NCI-H2081 treated with DMSO at 0.1 percent for 48 hours (cell line): Measurements from ENCODE around the gene PF4V1.

Experiments
- DNase-seq: peaks from one replicate; lab custom pipeline; 2025; lab: John Stamatoyannopoulos, UW

The PF4V1 gene, protein sequence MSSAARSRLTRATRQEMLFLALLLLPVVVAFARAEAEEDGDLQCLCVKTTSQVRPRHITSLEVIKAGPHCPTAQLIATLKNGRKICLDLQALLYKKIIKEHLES

DNA sequence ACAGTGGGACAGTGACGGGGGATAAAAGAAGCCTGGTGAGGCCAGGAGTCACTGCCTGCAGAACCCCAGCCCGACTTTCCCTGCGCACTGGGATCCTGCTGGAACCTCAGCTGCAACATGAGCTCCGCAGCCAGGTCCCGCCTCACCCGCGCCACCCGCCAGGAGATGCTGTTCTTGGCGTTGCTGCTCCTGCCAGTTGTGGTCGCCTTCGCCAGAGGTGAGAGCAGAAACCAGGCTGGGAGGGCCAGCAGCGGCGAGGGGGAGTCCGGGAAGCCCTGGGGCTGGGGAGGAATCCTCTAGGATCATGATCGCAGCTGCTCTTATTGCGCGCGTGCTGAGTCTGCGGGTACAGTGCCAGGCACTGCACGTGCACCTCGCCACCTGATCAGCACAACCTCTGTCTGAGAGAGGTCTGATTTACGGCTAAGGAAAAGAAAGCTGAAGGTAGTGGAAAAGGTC, at the start of gene PF4V1:
Gene PF4V1, plus strand, starts transcription at position 51 of the 459 bp plus-strand sequence. Its CDS starts 67 bp downstream, at position 118.
- no peak for DNase-seq

DNA sequence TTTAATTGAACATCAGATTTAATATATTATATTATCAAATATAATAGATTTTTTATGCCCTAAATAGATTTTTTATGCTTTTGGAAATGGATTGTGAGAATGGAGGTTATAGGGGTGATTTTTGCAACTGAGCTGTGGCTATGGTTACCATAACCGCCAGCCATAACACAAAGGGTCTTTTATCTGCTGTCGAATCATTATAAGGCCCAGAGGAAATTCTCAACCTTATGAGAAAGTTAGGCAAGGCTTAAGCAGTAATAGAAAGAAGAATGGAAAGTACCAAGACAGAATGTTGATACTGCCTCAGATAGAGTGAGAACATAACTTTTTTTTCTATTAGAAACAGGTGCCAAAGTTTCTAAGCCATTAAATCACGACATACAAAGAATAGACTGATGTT, 42.9 kb upstream of the PF4V1 start:
- no peak for DNase-seq

DNA sequence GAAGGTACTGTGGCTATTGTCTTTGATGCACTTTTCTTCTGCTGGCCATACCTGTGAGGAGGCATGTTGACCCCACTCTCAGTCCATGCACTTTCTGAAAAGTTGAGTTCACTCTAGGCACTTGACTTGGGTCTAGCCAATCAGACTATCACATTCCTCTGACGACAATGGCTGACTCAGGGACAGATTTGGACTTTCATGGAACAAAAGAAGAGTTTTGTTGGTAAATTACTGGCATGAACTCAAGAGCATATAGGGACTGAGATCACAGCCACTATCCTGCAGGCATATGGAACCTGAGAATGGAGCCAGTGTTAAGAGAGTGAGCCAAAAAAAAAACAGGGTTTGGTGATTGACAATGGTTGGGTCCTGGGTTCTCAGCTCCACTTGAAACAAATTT, 41.3 kb upstream of the PF4V1 start:
- DNase-seq, result no peak

GRCh38 chr4:73814679-73815078, 38.4 kb upstream of the PF4V1 start:
- no peak for DNase-seq

DNA sequence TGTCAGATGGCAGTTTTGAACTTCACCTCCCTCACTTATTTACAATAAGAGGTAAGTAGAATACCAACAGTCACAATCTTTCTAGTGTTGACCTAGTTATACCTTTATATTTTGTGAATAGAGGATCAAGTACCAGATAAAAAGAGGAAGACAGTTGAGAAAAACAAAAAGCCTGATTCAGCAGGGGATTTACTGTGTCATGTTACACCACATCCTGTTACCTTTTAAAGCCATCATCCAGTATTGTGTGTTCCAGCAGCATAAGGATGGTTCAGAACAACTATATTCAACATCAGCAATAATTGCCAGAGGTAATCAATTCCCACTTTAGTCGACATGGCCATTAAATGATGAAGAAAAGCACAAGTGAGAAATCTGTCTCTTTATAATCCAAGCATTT, 38.0 kb upstream of the PF4V1 start:
- no peak for DNase-seq

DNA sequence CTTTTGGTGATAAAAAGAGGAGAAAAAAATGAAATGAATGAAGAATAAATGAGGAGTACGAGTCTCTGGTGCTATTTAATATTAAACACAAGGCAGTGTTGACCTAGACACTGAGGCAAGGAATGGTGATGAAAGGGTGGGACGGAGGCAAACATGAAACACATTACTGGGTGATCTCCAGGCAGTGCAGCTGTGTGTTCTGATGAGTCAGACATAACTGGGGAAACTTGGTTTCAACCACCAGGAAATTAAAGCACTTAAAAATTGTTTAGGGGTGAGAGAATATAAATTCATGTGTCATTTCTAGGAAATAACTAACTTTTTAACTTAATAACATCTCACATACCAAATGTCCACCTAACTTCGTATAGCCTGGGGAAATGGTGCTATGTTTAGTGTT, 36.3 kb upstream of the PF4V1 start:
- no peak for DNase-seq

DNA sequence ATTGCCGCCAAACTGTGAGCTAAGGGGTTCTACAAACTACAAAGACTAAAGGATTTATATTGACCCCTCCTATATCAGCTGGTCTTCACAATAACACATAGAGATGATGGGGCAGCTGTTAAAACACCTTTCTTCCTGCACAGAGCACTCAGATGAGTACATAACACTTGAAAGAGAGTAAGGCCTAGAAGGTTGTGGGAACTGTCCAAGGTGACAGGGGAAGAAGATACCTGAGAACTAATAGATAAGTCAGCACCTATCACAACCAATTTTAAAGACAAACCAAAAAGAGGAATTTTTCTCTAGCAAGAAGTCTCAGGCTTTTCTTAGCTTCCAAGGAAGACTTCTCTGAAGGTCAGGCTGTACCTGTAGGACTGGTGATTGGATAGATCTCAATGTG, 35.8 kb upstream of the PF4V1 start:
- DNase-seq, result no peak

GRCh38 chr4:73821325-73821724, 31.8 kb upstream of the PF4V1 start:
- DNase-seq, result no peak

GRCh38 chr4:73822389-73822788, 30.7 kb upstream of the PF4V1 start:
- no peak for DNase-seq

- no peak for DNase-seq
Measured at GRCh38 chr4:73822812-73823504, 30.1 kb upstream of the PF4V1 start.

DNA sequence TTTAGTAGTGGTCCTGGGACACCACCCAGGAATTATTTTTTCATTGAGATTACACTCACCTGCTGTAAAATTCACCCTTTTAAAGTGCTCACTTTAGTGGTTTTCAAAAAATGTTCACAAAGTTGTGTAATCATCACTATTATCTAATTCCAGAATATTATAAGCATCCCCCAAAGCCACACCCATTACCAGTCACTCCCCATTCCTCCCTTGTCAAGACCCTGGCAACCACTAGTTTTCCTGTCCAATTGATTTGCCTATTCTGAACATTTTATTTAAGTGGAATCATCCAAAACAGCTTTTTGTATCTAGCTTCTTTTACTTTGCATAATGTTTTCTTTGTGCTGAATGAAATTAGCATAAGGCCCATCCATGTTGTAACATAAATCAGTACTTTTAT, 29.3 kb upstream of the PF4V1 start:
- no peak for DNase-seq

DNA sequence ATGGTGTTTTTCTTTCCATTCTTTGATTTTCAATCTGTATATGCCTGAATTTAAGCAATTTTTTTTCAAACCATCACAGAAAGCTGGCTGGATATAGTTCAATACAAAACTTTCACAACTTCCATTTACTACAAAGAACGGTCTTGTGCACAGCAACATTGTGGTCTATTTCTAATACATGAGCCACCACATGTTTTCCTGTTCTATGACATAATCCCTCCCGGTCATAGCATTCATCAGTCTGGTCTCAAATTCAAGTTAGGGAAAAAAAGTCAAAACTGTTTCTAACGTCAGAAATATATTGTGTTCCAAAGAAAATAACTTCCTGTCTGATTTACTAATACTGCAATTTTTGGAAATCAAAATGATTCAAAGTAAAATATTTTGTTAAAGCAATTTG, 24.1 kb upstream of the PF4V1 start:
- no peak for DNase-seq

DNA sequence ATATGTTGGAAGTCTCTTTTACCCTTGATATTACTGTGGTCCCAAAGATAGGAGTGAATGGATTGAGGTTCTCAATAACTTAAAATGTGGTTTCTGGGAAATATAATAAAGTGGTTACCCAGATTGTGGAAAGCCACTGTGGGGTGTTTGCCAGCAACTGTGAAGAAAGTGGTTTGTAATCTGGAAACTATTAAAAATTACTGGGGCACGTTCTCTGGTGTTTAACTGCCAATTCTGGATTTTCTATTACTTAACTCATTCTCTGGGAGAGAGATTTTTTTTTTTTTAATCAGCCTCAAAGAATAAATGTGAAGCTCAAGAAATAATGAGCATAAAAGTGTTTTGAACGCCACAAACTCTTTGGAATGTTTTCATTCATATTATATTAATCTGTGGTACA, 21.5 kb upstream of the PF4V1 start:
- no peak for DNase-seq

DNA sequence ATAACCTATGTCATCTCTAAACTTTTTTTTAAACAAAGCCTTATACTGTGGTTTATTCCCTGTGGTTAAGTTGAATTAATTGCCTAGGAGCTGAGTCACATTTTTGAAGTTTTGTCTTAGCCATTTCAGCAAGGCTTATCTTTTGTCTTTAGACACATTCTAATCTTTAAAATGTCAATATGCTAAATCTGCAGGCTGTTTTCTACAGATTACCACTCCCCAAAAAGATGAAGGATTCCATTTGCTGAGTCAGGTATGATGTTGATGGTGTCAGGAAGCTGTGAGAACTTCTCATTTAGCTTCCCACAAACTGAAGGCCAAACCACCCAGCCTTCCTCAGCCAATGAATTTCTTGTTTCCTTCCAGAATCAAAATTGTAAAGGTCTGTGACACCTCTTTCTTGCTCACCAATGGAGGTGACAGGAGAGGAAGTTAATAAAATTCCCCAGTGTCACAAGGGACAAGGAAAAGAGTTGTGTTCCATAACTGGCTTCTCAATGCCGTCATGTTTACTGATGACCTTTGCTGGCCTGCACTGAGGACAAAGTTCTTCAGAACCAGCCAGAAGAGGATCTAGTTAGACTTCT, 20.4 kb upstream of the PF4V1 start:
- no peak for DNase-seq

DNA sequence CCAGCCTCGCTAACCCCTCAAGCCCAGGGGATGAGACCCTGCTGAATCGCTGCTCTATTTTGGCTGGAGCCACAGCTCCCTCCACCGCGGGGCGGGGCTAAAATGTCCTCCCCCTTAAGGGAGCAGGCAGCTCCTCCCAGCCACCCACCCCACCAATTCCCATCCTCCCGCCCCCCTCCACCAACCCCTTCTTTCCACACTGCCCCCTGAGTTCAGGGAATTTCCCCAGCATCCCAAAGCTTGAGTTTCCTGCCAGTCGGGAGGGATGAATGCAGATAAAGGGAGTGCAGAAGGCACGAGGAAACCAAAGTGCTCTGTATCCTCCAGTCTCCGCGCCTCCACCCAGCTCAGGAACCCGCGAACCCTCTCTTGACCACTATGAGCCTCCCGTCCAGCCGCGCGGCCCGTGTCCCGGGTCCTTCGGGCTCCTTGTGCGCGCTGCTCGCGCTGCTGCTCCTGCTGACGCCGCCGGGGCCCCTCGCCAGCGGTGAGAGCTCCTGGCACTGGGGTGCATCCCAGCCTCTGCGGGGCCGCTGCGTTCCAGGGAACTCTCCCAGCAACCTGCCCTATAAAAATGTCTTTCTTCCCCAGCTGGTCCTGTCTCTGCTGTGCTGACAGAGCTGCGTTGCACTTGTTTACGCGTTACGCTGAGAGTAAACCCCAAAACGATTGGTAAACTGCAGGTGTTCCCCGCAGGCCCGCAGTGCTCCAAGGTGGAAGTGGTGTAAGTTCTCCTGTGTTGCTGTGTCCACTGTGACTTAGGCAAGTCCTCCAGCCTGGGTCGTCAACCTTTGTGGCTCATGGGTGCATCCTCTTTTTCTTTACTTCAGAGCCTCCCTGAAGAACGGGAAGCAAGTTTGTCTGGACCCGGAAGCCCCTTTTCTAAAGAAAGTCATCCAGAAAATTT, 16.5 kb upstream of the PF4V1 start, which contains the start of gene CXCL6:
Gene CXCL6, plus strand, starts transcription at position 306 of the 907 bp plus-strand sequence. Its CDS starts 73 bp downstream, at position 379.
- DNase-seq, result no peak

- no peak for DNase-seq
Measured at GRCh38 chr4:73839071-73839470, 14.0 kb upstream of the PF4V1 start.

DNA sequence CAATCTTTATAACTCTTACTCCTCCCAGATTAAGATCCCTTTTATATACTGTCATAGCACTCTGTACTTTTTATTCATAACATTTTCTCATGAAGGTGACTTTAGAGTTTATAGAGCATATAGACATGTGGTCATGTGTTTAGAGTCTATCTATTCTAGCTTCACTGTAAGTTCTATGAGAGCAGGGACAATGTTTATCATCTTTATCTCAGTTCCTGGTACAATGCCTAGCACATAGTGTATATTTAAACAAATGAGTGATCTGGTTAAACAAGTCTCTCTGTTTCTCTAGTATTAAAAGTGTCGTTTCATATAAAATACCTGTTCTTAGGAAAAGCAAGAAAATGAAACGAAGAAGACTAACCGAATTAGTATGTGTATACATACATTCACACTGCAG, 13.4 kb upstream of the PF4V1 start:
- no peak for DNase-seq

DNA sequence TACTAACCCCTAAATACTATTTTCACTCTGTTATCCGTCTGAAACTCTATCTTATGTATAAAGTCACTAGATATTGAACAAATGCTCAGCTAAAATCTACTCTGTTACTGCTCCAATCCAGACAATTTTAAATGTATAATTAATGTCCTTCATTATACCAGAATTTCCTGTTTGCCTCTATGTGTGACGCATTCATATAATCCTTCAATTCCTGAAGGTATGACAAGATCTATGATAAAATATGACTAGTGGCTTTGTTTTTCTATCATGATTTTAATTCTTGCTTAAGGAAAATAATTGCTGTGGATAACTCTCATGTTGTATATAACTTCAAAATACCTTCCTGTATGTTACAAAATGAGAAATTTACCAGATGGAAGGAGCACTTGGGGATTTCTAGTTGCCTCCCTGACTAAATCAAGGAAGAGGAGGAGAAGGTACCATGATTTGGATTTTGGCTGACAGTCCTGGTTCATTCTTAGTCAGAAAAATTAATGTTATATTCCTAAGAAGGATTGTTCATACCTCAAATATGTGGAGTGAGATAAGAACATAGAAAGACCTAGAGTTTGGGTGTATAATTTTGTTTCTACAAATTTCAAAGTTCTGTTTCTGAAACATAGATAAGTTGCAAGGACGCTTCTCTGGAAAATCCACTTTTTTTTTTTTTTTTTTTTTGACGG, 11.7 kb upstream of the PF4V1 start:
- DNase-seq, result no peak

DNA sequence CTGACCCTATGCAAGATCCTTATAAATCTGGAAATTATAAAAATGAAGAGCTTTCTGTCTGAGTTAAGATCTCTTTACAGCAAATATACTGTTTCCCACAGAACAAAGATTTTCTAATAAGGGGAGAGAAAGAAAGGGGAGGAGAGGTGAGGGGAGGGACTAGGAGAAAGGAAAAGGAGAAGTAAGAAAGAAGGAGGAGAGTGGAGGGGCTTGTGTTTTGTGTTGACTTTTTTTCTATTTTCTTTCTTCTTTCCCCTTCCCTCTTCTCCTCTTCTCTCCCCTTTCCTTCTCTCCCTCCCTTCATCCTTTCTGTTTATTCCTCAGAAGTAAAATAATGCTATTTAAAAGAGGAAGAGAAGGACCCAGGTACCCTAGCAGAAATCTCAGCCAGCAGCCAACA, 10.4 kb upstream of the PF4V1 start:
- no peak for DNase-seq

- DNase-seq, result no peak
Measured at GRCh38 chr4:73843369-73843768, 9.7 kb upstream of the PF4V1 start.

DNA sequence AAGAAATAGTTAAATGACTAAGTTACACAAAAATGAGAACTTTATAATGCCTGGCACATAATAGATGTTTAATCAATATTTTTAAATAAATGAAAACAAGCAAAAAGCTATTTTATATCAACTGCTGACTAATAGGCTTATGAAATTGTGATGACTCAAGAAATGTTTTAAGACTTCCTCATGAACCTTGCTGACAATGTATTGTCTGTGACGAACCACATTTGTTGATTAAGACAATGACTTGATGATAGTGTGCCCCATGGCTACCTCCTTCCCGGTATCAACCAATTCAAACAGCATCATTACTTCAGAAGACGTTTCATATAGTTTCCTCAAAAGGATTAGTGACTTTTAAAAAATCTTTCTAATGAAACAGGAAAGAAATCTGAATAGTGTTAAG, 8.8 kb upstream of the PF4V1 start:
- DNase-seq, result no peak

DNA sequence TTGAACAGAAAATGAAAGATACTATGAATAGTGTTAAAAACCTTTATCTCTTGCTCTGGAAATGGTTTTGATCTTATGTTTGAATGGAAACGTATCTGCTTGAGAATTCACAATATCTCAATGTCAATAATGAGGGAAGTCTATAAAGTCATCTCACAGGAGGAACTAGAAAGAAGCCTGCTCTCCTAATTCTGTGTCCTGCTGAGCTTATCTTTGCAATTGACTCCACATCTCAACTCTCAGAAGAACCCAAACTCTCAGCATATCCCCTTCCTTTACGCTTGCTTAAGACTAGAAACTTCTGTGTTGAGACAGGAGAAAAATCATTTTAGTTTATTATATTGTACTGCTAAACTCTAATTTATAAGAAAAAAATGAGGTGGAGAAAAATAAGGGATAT, 8.3 kb upstream of the PF4V1 start:
- DNase-seq, result no peak
